Right atrium auricular region (tissue), 2 donors: ENCODE data around the gene SOX6. TPM values are rescaled to one million over a fixed set of nuclear protein-coding genes. Genes with fewer than 3 reads are reported as not detected.

ENCODE experiments used
- DNase-seq: peaks from one replicate; pipeline ENCODE4 v3.0.0-alpha.2; 2019; ENCODE audit warnings: low spot score
- H3K27ac ChIP-seq, 2 donors: fragments of 200-600 bp; sonication (generic); 1 replicate in 1 of 2; 2 replicates in 1 of 2; pipeline ENCODE4 v1.5.1; 2016 to 2019
- H3K27me3 ChIP-seq, 2 donors: fragments of 200-600 bp; sonication (generic); one replicate each; pipeline versions ENCODE4 v1.5.1 to v1.6.0; 2017 to 2019
- H3K36me3 ChIP-seq: fragments of 200-600 bp; sonication (generic); one replicate; pipeline ENCODE4 v1.5.1; 2016
- H3K4me1 ChIP-seq, 2 donors: fragments of 200-600 bp; sonication (generic); one replicate each; pipeline versions ENCODE4 v1.5.1 to v1.6.0; 2017 to 2019
- H3K4me3 ChIP-seq, 2 donors: fragments of 200-600 bp; sonication (generic); 1 replicate in 1 of 2; 2 replicates in 1 of 2; pipeline ENCODE4 v1.5.1; 2017 to 2019; ENCODE audit warnings: mild to moderate bottlenecking in 1 of 2, moderate library complexity in 1 of 2
- H3K9me3 ChIP-seq, 2 donors: fragments of 200-600 bp; sonication (generic); one replicate each; pipeline ENCODE4 v1.5.1; 2019
- CTCF ChIP-seq, 2 donors: fragments of 200-600 bp; sonication (generic); IDR thresholded peaks; one replicate each; pipeline ENCODE4 v1.5.1; 2019; ENCODE audit warnings: antibody characterized with exemption in 2 of 2
- total RNA-seq, 2 donors: library from RNA; depleted of rRNA; stranded (reverse); fragments of >200 nt; gene quantifications; one replicate each; pipeline ENCODE4 v1.1.0, GENCODE V29; 2016

The SOX6 gene
- total RNA-seq, 2 donors from 2014 or later, result 13.5 to 14.3 TPM

GRCh38 chr11:16385099-16385498 lies 28.8 kb upstream of the SOX6 start:
- no peaks in the 10 kb centered on the region for H3K4me1 ChIP-seq
- TF ChIP-seq CTCF (IDR thresholded peaks at IDR 0.05), result no peak
- no peak overlapping the region for H3K4me3 ChIP-seq
- no peaks in the 10 kb centered on the region for H3K27me3 ChIP-seq
- no peaks in the 10 kb centered on the region for H3K9me3 ChIP-seq
- no peaks in the 10 kb centered on the region for H3K36me3 ChIP-seq
- H3K27ac ChIP-seq, result no peak overlapping the region
- no peak for DNase-seq

GRCh38 chr11:16382638-16383380 lies 26.5 kb upstream of the SOX6 start:
- H3K27me3 ChIP-seq, result no peaks in the 10 kb centered on the region
- DNase-seq, result no peak
- H3K9me3 ChIP-seq, result no peaks in the 10 kb centered on the region
- TF ChIP-seq CTCF (IDR thresholded peaks at IDR 0.05), result no peak
- H3K4me3 ChIP-seq, result no peak overlapping the region
- no peaks in the 10 kb centered on the region for H3K4me1 ChIP-seq
- no peak overlapping the region for H3K27ac ChIP-seq
- no peaks in the 10 kb centered on the region for H3K36me3 ChIP-seq

- DNase-seq, result no peak
- no peak for TF ChIP-seq CTCF (IDR thresholded peaks at IDR 0.05)
- H3K4me1 ChIP-seq, result no peaks in the 10 kb centered on the region
- no peak overlapping the region for H3K27ac ChIP-seq
- no peaks in the 10 kb centered on the region for H3K9me3 ChIP-seq
- no peaks in the 10 kb centered on the region for H3K36me3 ChIP-seq
- H3K4me3 ChIP-seq, result no peak overlapping the region
- H3K27me3 ChIP-seq, result no peaks in the 10 kb centered on the region
Measured at GRCh38 chr11:16382186-16382585, 25.8 kb upstream of the SOX6 start.

DNA sequence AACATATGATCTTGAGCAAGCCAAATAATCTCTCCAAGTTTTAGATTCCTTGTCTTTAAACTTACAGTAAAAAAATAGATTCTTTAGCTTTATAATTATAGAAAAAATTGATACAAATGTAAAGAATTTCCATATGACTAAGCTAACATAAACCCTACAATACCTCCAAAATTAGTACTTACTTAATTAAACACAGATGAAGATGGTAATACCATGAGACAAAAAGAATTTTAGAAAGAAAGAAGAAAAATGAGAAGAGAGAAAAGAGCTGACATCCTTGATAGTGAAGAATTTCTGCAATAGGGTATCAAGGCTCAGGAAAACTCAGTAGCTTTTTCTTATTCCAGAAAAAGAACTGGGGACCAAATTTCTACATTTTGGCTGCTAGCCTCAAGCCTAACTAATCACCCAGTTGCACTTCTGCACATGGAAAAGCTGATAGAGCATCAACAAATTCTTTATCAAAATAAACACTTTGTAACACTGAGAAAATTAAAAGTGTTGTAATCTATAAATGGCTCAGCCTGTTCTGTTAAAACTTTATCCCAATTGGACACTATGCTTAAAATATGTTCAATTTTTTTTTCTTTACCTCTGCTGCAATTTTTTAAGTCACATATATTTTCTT lies 24.7 kb upstream of the SOX6 start:
- H3K36me3 ChIP-seq, result no peaks in the 10 kb centered on the region
- no peak for TF ChIP-seq CTCF (IDR thresholded peaks at IDR 0.05)
- H3K4me3 ChIP-seq, result no peak overlapping the region
- no peaks in the 10 kb centered on the region for H3K9me3 ChIP-seq
- no peaks in the 10 kb centered on the region for H3K27me3 ChIP-seq
- no peak for DNase-seq
- no peaks in the 10 kb centered on the region for H3K4me1 ChIP-seq
- H3K27ac ChIP-seq, result no peak overlapping the region

DNA sequence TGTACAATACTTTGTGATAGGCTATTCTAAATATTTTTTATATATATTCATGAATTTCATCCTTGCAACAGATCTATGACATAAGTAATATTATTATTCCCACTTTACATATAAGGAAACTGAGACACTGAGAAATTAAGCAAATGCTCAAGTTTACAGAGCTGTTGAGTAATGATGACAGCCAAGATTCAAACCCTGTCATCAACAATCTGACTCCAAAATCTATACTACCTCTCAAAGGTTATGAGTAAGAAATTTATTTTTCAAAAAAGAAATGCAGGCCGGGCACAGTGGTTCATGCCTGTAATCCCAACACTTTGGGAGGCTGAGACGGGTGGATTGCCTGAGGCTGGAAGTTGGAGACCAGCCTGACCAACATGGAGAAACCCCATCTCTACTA lies 22.6 kb upstream of the SOX6 start:
- H3K27ac ChIP-seq, result no peak overlapping the region
- H3K4me1 ChIP-seq, result no peaks in the 10 kb centered on the region
- TF ChIP-seq CTCF (IDR thresholded peaks at IDR 0.05), result no peak
- no peaks in the 10 kb centered on the region for H3K36me3 ChIP-seq
- no peak overlapping the region for H3K4me3 ChIP-seq
- DNase-seq, result no peak
- H3K27me3 ChIP-seq, result no peaks in the 10 kb centered on the region
- H3K9me3 ChIP-seq, result no peaks in the 10 kb centered on the region
